Gastroesophageal sphincter (tissue), 2 donors: ENCODE measurements around the gene DAAM1.

Experiments
- EP300 ChIP-seq: sonication (generic); formaldehyde crosslinking; IDR thresholded peaks from one replicate; pipeline ENCODE4 v1.6.1; 2017; ENCODE audit warnings: antibody characterized with exemption, mild to moderate bottlenecking
- POLR2A ChIP-seq, 2 donors: fragments of 450-650 bp; IDR thresholded peaks; one replicate each; pipeline ENCODE4 v1.6.1; 2017; ENCODE audit warnings: antibody characterized with exemption in 2 of 2, mild to moderate bottlenecking in 2 of 2, moderate library complexity in 1 of 2
- POLR2AphosphoS5 ChIP-seq: sonication (generic); formaldehyde crosslinking; IDR thresholded peaks from one replicate; pipeline ENCODE4 v1.6.1; 2017; ENCODE audit warnings: antibody characterized with exemption

GRCh38 chr14:59309291-59309900 is 120.9 kb downstream of the DAAM1 start:
- TF ChIP-seq POLR2A (IDR thresholded peaks at IDR 0.05) (no peak), POLR2AphosphoS5 (no peak), EP300 (no peak)
